Nucleus accumbens (tissue), 56 donors: Measurements from ENCODE around the gene RNF17.

Source experiments
- DNase-seq, 56 donors: peaks; one replicate each; lab custom pipeline; 2025; lab: John Stamatoyannopoulos, UW

RNF17 gene

GRCh38 chr13:24894277-24894971, 130.5 kb downstream of the RNF17 start:
- DNase-seq = no peak

GRCh38 chr13:24894972-24895300, 131.0 kb downstream of the RNF17 start:
- no peak for DNase-seq

GRCh38 chr13:24896061-24896460, 132.1 kb downstream of the RNF17 start:
- no peak for DNase-seq

- DNase-seq = no peak
Measured at GRCh38 chr13:24897293-24897692, 133.3 kb downstream of the RNF17 start.

GRCh38 chr13:24899601-24900000, 135.6 kb downstream of the RNF17 start:
- no peak for DNase-seq

GRCh38 chr13:24900507-24900906, 136.5 kb downstream of the RNF17 start:
- DNase-seq = no peak

- no peak for DNase-seq
Measured at GRCh38 chr13:24905242-24905641, 141.3 kb downstream of the RNF17 start.

- DNase-seq = no peak
Measured at GRCh38 chr13:24906268-24906667, 142.3 kb downstream of the RNF17 start.

GRCh38 chr13:24910502-24911132, 146.6 kb downstream of the RNF17 start:
- DNase-seq = no peak

- no peak for DNase-seq
Measured at GRCh38 chr13:24911133-24911908, 147.4 kb downstream of the RNF17 start.

- DNase-seq = no peak
Measured at GRCh38 chr13:24916464-24916863, 152.5 kb downstream of the RNF17 start.

- DNase-seq = no peak
Measured at GRCh38 chr13:24921003-24921402, 157.0 kb downstream of the RNF17 start.

- no peak for DNase-seq
Measured at GRCh38 chr13:24921881-24922280, 157.9 kb downstream of the RNF17 start.

GRCh38 chr13:24922387-24922744, 158.4 kb downstream of the RNF17 start:
- peak in 5 of 56 donors; percentile 17 to 52 (median 45) for DNase-seq

GRCh38 chr13:24922745-24923591, 159.0 kb downstream of the RNF17 start:
- peak; percentile 60 to 98 (median 94) for DNase-seq

- DNase-seq = no peak
Measured at GRCh38 chr13:24925318-24926231, 161.6 kb downstream of the RNF17 start.

- DNase-seq = no peak
Measured at GRCh38 chr13:24927810-24928404, 163.9 kb downstream of the RNF17 start.

- no peak for DNase-seq
Measured at GRCh38 chr13:24929196-24929595, 165.2 kb downstream of the RNF17 start.
